Spinal cord (tissue), 10 donors: Measurements from ENCODE around the gene PPDPF. TPM values are rescaled to one million over a fixed set of nuclear protein-coding genes. Genes with fewer than 3 reads are reported as not detected.
"Not testable (repeated sequence)": the region's sequence is repeated elsewhere in the genome, so short reads cannot be mapped to it uniquely, and the experiment has no call there.

ENCODE experiments used
- DNase-seq, 6 donors: peaks; one replicate each; pipeline versions ENCODE4 v3.0.0 to v3.0.0-alpha.2; 2013 to 2015; ENCODE audit warnings: low spot score in 6 of 6, low read depth in 4 of 6
- H3K27ac ChIP-seq: one replicate; pipeline ENCODE4 v1.5.1; 2013; ENCODE audit warnings: low read depth, low read length, control low read depth
- H3K27me3 ChIP-seq: one replicate; pipeline ENCODE4 v1.6.1; 2013; ENCODE audit warnings: low read length; ENCODE audit not compliant: control insufficient read depth, insufficient read depth
- H3K36me3 ChIP-seq: one replicate; pipeline ENCODE4 v1.6.1; 2013; ENCODE audit warnings: low read length; ENCODE audit not compliant: control insufficient read depth, insufficient read depth
- H3K4me1 ChIP-seq: one replicate; pipeline ENCODE4 v1.6.1; 2013; ENCODE audit warnings: low read length; ENCODE audit not compliant: control insufficient read depth, insufficient read depth
- H3K4me3 ChIP-seq: one replicate; pipeline ENCODE4 v1.5.1; 2013; ENCODE audit warnings: low read depth, low read length, control low read depth
- H3K9me3 ChIP-seq: one replicate; pipeline ENCODE4 v1.6.1; 2013; ENCODE audit warnings: low read length; ENCODE audit not compliant: control insufficient read depth, insufficient read depth
- WGBS: methylation state at CpG from one replicate; pipeline ENCODE4 v1.1.5; 2013; ENCODE audit warnings: missing lambda C conversion rate; ENCODE audit not compliant: insufficient coverage; 5-methylcytosine and 5-hydroxymethylcytosine counted together
- polyA plus RNA-seq, 2 donors: library from polyadenylated mRNA; unstranded; fragments of 120-200 nt; gene quantifications; one replicate each; pipeline ENCODE4 v1.2.1, GENCODE V29; 2013; ENCODE audit not compliant: insufficient read length in 2 of 2
- total RNA-seq, 2 donors: library from RNA; depleted of rRNA in 1 of 2; stranded (reverse); fragments of 120-200 nt in 1 of 2; fragments of >200 nt in 1 of 2; gene quantifications; one replicate each; pipeline versions ENCODE4 v1.2.3 to v1.2.4, GENCODE V29; 2013 to 2014
- donor health status: healthy.

Gene PPDPF
- total and polyA plus RNA-seq, 4 donors, result 19.9 to 467 (median 266) TPM

GRCh38 chr20:63507083-63507743 is 13.4 kb upstream of the PPDPF start:
- no peaks in the 10 kb centered on the region for H3K36me3 ChIP-seq
- no peaks in the 10 kb centered on the region for H3K27me3 ChIP-seq
- 93% methylated on average over 29 of the region's 30 CpGs for WGBS
- peaks cover 11% of the 10 kb centered on the region for H3K4me1 ChIP-seq
- no peak overlapping the region for H3K4me3 ChIP-seq
- H3K9me3 ChIP-seq, result peaks cover 5% of the 10 kb centered on the region
- DNase-seq, result no peak
- no peak overlapping the region for H3K27ac ChIP-seq

GRCh38 chr20:63508072-63508768 is 12.3 kb upstream of the PPDPF start:
- peaks cover under 1% of the 10 kb centered on the region for H3K4me1 ChIP-seq
- H3K4me3 ChIP-seq, result no peak overlapping the region
- H3K9me3 ChIP-seq, result peaks cover 5% of the 10 kb centered on the region
- 82% methylated on average over 25 of the region's 33 CpGs for WGBS
- H3K36me3 ChIP-seq, result no peaks in the 10 kb centered on the region
- H3K27ac ChIP-seq, result no peak overlapping the region
- no peaks in the 10 kb centered on the region for H3K27me3 ChIP-seq
- no peak for DNase-seq

- Histone ChIP-seq H3K27ac (no peak overlapping the region), H3K36me3 (no peaks in the 10 kb centered on the region), H3K27me3 (no peaks in the 10 kb centered on the region), H3K4me1 (no peaks in the 10 kb centered on the region), H3K4me3 (no peak overlapping the region), H3K9me3 (peaks cover 5% of the 10 kb centered on the region)
- WGBS, result 84% methylated on average over 5 of the region's 9 CpGs
- no peak for DNase-seq
Observed at GRCh38 chr20:63509088-63509564, 11.4 kb upstream of the PPDPF start.

- no peak for DNase-seq
- Histone ChIP-seq H3K4me3 (no peak overlapping the region), H3K9me3 (no peaks in the 10 kb centered on the region), H3K36me3 (peaks cover 9% of the 10 kb centered on the region), H3K4me1 (peaks cover 4% of the 10 kb centered on the region), H3K27ac (no peak overlapping the region), H3K27me3 (no peaks in the 10 kb centered on the region)
- WGBS, result 100% methylated on average over 2 of the region's 3 CpGs
Observed at GRCh38 chr20:63513207-63513606, 7.4 kb upstream of the PPDPF start.

GRCh38 chr20:63514520-63514919 is 6.0 kb upstream of the PPDPF start:
- Histone ChIP-seq H3K4me1 (peaks cover 17% of the 10 kb centered on the region), H3K36me3 (peaks cover 16% of the 10 kb centered on the region)
- H3K27me3 ChIP-seq, H3K9me3 ChIP-seq, H3K4me3 ChIP-seq, H3K27ac ChIP-seq, DNase-seq: not testable (repeated sequence)
- 67% methylated on average over 1 of the region's 10 CpGs for WGBS

GRCh38 chr20:63517376-63518309 is 2.9 kb upstream of the PPDPF start:
- 89% methylated on average over 28 of the region's 32 CpGs for WGBS
- Histone ChIP-seq H3K4me3 (no peak overlapping the region), H3K4me1 (peaks cover 36% of the 10 kb centered on the region), H3K27me3 (no peaks in the 10 kb centered on the region), H3K9me3 (no peaks in the 10 kb centered on the region), H3K36me3 (peaks cover 32% of the 10 kb centered on the region), H3K27ac (no peak overlapping the region)
- no peak for DNase-seq

- peaks cover 43% of the 10 kb centered on the region for H3K4me1 ChIP-seq
- no peak overlapping the region for H3K27ac ChIP-seq
- peaks cover 39% of the 10 kb centered on the region for H3K36me3 ChIP-seq
- H3K27me3 ChIP-seq, result no peaks in the 10 kb centered on the region
- DNase-seq, result peak in 1 of 6 donors; percentile 33
- no peaks in the 10 kb centered on the region for H3K9me3 ChIP-seq
- WGBS, result 69% methylated on average over 18 of the region's 20 CpGs
- no peak overlapping the region for H3K4me3 ChIP-seq
Observed at GRCh38 chr20:63518351-63518861, 2.2 kb upstream of the PPDPF start.

- Histone ChIP-seq H3K9me3 (no peaks in the 10 kb centered on the region), H3K4me3 (peak overlapping the region; percentile 63), H3K4me1 (peaks cover 44% of the 10 kb centered on the region), H3K27me3 (no peaks in the 10 kb centered on the region), H3K36me3 (peaks cover 45% of the 10 kb centered on the region), H3K27ac (peak overlapping the region; percentile 69)
- no peak for DNase-seq
- 70% methylated on average over 31 of the region's 32 CpGs for WGBS
Observed at GRCh38 chr20:63518946-63519667, 1.5 kb upstream of the PPDPF start.
